Astrocyte (in vitro differentiated cells and primary cell): ENCODE data around the gene ZNF778. TPM values are rescaled to one million over a fixed set of nuclear protein-coding genes. Genes with fewer than 3 reads are reported as not detected.

ENCODE experiments used
- DNase-seq: peaks from one replicate; pipeline ENCODE4 v3.0.0-alpha.2; 2010; ENCODE audit warnings: low read depth
- FAIRE-seq: peaks from 2 replicates; lab custom pipeline; 2011; peaks lifted over from hg19 to GRCh38; lab: Jason Lieb, UNC
- H2AFZ ChIP-seq: 2 replicates; pipeline ENCODE4 v1.6.0; 2012; ENCODE audit warnings: low read depth, low read length, inconsistent platforms
- H3K27ac ChIP-seq: 2 replicates; pipeline ENCODE4 v1.5.1; 2011; ENCODE audit warnings: low read depth, low read length, inconsistent platforms
- H3K27me3 ChIP-seq: 2 replicates; pipeline ENCODE4 v1.6.0; 2011; ENCODE audit warnings: low read length, inconsistent platforms; ENCODE audit not compliant: insufficient read depth
- H3K36me3 ChIP-seq: 2 replicates; pipeline ENCODE4 v1.5.1; 2011; ENCODE audit warnings: low read length, inconsistent platforms; ENCODE audit not compliant: insufficient read depth
- H3K4me1 ChIP-seq: 2 replicates; pipeline ENCODE4 v1.5.1; 2011; ENCODE audit warnings: low read length, inconsistent platforms; ENCODE audit not compliant: insufficient read depth
- H3K4me2 ChIP-seq: 2 replicates; pipeline ENCODE4 v1.6.0; 2012; ENCODE audit warnings: low read length, inconsistent platforms
- H3K4me3 ChIP-seq: 2 replicates; pipeline ENCODE4 v1.5.1; 2011; ENCODE audit warnings: low read depth, mild to moderate bottlenecking, low read length, inconsistent platforms; ENCODE audit not compliant: insufficient read depth
- H3K79me2 ChIP-seq: 2 replicates; pipeline ENCODE4 v1.6.0; 2012; ENCODE audit warnings: mild to moderate bottlenecking, low read length, inconsistent platforms; ENCODE audit not compliant: insufficient read depth
- H3K9ac ChIP-seq: 2 replicates; pipeline ENCODE4 v1.6.0; 2012; ENCODE audit warnings: mild to moderate bottlenecking, low read length, inconsistent platforms
- H3K9me3 ChIP-seq: 2 replicates; pipeline ENCODE4 v1.5.1; 2012; ENCODE audit warnings: low read depth, mild to moderate bottlenecking, low read length, inconsistent platforms; ENCODE audit not compliant: insufficient read depth
- H4K20me1 ChIP-seq: 2 replicates; pipeline ENCODE4 v1.6.0; 2012; ENCODE audit warnings: low read length, inconsistent platforms; ENCODE audit not compliant: insufficient read depth
- H3K27ac Mint-ChIP-seq: one replicate; pipeline ENCODE4 v1.8.0; 2021; ENCODE audit warnings: mild to moderate bottlenecking, mixed read lengths; ENCODE audit not compliant: unreplicated experiment
- H3K27me3 Mint-ChIP-seq: one replicate; pipeline ENCODE4 v1.8.0; 2021; ENCODE audit warnings: low read depth, mixed read lengths; ENCODE audit not compliant: unreplicated experiment
- H3K36me3 Mint-ChIP-seq: one replicate; pipeline ENCODE4 v1.8.0; 2021; ENCODE audit warnings: low read depth, mixed read lengths; ENCODE audit not compliant: unreplicated experiment
- H3K4me1 Mint-ChIP-seq: one replicate; pipeline ENCODE4 v1.8.0; 2021; ENCODE audit warnings: low read depth, mixed read lengths; ENCODE audit not compliant: unreplicated experiment
- H3K4me3 Mint-ChIP-seq: one replicate; pipeline ENCODE4 v1.8.0; 2021; ENCODE audit warnings: mild to moderate bottlenecking, moderate library complexity, mixed read lengths; ENCODE audit not compliant: unreplicated experiment
- H3K9me3 Mint-ChIP-seq: one replicate; pipeline ENCODE4 v1.8.0; 2021; ENCODE audit warnings: mild to moderate bottlenecking, mixed read lengths; ENCODE audit not compliant: unreplicated experiment
- EZH2 ChIP-seq: IDR thresholded peaks from 2 replicates; pipeline ENCODE4 v1.6.1; 2012; ENCODE audit warnings: mild to moderate bottlenecking, low read length, inconsistent platforms; ENCODE audit not compliant: insufficient read depth
- total RNA-seq: library from RNA; stranded (reverse); gene quantifications from 2 replicates; pipeline ENCODE4 v1.2.1, GENCODE V29; 2021
- TF ChIP-seq, protein P1 (sequence below): IDR thresholded peaks from 2 replicates; pipeline ENCODE4 v1.5.1; 2011; ENCODE audit warnings: low read depth, mild to moderate bottlenecking, inconsistent platforms, low read length, moderate library complexity; ENCODE audit not compliant: insufficient read depth

The ZNF778 gene
- total RNA-seq, 1 donor from 2014 or later, result 15.5 TPM

DNA sequence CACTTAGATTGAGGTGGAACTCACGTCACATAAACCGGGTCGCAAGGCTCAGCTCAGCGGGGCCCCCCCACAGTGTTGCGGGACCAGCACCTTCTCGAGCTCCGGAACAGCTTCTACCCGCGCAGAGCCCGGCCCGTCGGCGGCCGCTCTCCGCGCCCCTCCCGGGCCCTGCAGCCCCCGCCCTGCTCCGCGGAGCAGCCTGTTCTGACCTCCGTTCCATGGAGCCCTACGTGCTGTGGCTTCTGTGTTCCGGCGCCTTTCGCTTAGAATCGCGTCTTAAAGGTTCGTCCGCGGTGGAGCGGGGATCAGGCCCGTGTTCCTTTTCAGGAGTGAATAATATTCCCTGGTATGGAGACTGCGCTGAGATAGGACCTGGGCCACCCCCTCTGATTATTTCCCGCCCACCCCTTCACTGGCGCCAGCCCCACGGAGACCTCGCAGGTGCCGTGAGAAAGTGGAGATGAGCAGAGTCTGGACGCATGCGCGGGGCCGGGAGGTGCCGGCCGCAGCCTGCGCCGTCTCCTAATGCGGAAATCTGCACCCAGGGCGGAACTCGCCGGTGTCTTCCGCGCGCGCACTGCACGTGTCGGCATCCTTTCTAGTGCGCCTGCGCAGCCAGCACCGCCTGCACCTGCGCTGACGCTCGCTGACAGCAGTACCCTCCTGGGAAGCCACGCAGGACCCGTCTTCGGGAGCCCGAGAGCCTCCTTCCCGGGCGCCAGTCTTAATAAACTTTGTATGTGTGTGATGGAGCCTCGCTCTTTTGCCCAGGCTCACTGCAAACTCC, 30.9 kb downstream of the ZNF778 start:
- no peaks in the 10 kb centered on the region for H3K36me3 ChIP-seq
- FAIRE-seq (no peak), DNase-seq (no peak)
- no peaks in the 10 kb centered on the region for H3K27me3 Mint-ChIP-seq
- no peaks in the 10 kb centered on the region for H4K20me1 ChIP-seq
- peaks cover 8% of the 10 kb centered on the region for H3K36me3 Mint-ChIP-seq
- peak overlapping the region; percentile 85 for H3K4me2 ChIP-seq
- H3K9ac ChIP-seq, result no peak overlapping the region
- no peaks in the 10 kb centered on the region for H3K27me3 ChIP-seq
- H3K4me1 ChIP-seq, result peaks cover 3% of the 10 kb centered on the region
- H3K9me3 ChIP-seq, result peaks cover 3% of the 10 kb centered on the region
- no peaks in the 10 kb centered on the region for H3K79me2 ChIP-seq
- no peak for TF ChIP-seq EZH2
- TF ChIP-seq, protein P1, sequence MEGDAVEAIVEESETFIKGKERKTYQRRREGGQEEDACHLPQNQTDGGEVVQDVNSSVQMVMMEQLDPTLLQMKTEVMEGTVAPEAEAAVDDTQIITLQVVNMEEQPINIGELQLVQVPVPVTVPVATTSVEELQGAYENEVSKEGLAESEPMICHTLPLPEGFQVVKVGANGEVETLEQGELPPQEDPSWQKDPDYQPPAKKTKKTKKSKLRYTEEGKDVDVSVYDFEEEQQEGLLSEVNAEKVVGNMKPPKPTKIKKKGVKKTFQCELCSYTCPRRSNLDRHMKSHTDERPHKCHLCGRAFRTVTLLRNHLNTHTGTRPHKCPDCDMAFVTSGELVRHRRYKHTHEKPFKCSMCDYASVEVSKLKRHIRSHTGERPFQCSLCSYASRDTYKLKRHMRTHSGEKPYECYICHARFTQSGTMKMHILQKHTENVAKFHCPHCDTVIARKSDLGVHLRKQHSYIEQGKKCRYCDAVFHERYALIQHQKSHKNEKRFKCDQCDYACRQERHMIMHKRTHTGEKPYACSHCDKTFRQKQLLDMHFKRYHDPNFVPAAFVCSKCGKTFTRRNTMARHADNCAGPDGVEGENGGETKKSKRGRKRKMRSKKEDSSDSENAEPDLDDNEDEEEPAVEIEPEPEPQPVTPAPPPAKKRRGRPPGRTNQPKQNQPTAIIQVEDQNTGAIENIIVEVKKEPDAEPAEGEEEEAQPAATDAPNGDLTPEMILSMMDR, result no peak
- no peak overlapping the region for H3K27ac Mint-ChIP-seq
- H3K4me3 Mint-ChIP-seq, result peak overlapping the region; percentile 66
- peak overlapping the region; percentile 39 for H3K4me3 ChIP-seq
- H3K4me1 Mint-ChIP-seq, result no peaks in the 10 kb centered on the region
- H3K9me3 Mint-ChIP-seq, result peaks cover 11% of the 10 kb centered on the region
- no peak overlapping the region for H3K27ac ChIP-seq
- H2AFZ ChIP-seq, result no peak overlapping the region

DNA sequence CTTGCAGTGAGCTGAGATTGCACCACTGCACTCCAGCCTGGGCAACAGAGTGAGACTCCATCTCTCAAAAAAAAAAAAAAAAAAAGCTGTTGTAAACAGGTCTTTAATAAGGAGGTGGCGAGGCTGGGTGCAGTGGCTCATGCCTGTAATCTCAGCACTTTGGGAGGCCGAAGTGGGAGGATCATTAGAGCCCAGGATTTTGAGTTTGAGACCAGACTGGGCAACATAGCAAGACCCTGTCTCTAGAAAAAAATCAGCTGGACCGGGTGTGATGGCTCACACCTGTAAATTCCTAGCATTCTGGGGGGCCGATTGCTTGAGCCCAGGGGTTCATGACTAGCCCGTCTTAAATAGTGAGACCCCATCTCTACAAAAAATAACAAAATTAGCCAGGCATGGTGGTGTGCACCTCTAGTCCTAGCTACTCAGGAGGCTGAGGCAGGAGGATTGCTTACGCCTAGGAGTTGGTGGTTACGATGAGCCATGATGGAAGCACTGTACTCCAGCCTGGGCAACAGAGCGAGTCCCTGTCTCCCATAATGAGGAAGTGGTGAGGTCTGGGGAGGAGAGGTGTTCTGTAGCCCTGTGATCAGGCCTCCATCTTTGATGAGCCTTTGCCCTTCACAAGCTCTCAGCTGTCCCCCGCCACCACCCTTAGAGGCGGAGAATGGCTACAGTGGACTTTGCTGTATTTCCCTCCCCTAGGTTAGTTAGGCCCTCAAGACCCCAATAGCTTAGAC, 36.2 kb downstream of the ZNF778 start:
- Histone ChIP-seq H3K4me3 (no peak overlapping the region), H2AFZ (no peak overlapping the region), H3K27me3 (no peaks in the 10 kb centered on the region), H4K20me1 (no peaks in the 10 kb centered on the region), H3K4me2 (no peak overlapping the region), H3K36me3 (no peaks in the 10 kb centered on the region), H3K27ac (no peak overlapping the region), H3K79me2 (no peaks in the 10 kb centered on the region), H3K9me3 (peaks cover 4% of the 10 kb centered on the region), H3K4me1 (peaks cover 11% of the 10 kb centered on the region), H3K9ac (no peak overlapping the region)
- FAIRE-seq (no peak), DNase-seq (no peak)
- no peaks in the 10 kb centered on the region for H3K4me1 Mint-ChIP-seq
- H3K4me3 Mint-ChIP-seq, result no peak overlapping the region
- peaks cover 15% of the 10 kb centered on the region for H3K36me3 Mint-ChIP-seq
- no peak for TF ChIP-seq EZH2
- TF ChIP-seq, protein P1, result no peak
- no peak overlapping the region for H3K27ac Mint-ChIP-seq
- peaks cover 17% of the 10 kb centered on the region for H3K9me3 Mint-ChIP-seq
- peaks cover 7% of the 10 kb centered on the region for H3K27me3 Mint-ChIP-seq
